ENCODE data around the gene SLC13A3.

The SLC13A3 gene

GRCh38 chr20:46652699-46653098 lies 1.4 kb upstream of the SLC13A3 start:
- Histone ChIP-seq H3K27me3 (replicated peaks) (peaks cover 23% of the 10 kb centered on the region), H3K36me3 (replicated peaks) (no peaks in the 10 kb centered on the region), H3K27ac (no peak overlapping the region), H3K4me3 (ENCODE audit: low read depth, low read length) (no peak overlapping the region)
- in situ Hi-C loops (cut with HindIII; ENCODE audit: low pct_ligation_motif_present, low sequenced_read_pairs): no loop called here
- TF ChIP-seq, protein P1, sequence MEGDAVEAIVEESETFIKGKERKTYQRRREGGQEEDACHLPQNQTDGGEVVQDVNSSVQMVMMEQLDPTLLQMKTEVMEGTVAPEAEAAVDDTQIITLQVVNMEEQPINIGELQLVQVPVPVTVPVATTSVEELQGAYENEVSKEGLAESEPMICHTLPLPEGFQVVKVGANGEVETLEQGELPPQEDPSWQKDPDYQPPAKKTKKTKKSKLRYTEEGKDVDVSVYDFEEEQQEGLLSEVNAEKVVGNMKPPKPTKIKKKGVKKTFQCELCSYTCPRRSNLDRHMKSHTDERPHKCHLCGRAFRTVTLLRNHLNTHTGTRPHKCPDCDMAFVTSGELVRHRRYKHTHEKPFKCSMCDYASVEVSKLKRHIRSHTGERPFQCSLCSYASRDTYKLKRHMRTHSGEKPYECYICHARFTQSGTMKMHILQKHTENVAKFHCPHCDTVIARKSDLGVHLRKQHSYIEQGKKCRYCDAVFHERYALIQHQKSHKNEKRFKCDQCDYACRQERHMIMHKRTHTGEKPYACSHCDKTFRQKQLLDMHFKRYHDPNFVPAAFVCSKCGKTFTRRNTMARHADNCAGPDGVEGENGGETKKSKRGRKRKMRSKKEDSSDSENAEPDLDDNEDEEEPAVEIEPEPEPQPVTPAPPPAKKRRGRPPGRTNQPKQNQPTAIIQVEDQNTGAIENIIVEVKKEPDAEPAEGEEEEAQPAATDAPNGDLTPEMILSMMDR (IDR thresholded peaks at IDR 0.05; ENCODE audit: low read depth, low read length, missing control alignments): no peak
- no peak for DNase-seq

- Histone ChIP-seq H3K27ac (no peak overlapping the region), H3K27me3 (replicated peaks) (peaks cover 23% of the 10 kb centered on the region), H3K4me3 (ENCODE audit: low read depth, low read length) (no peak overlapping the region), H3K36me3 (replicated peaks) (no peaks in the 10 kb centered on the region)
- in situ Hi-C loops (cut with HindIII; ENCODE audit: low pct_ligation_motif_present, low sequenced_read_pairs): no loop called here
- DNase-seq: no peak
- TF ChIP-seq, protein P1 (IDR thresholded peaks at IDR 0.05; ENCODE audit: low read depth, low read length, missing control alignments): no peak
Observed at GRCh38 chr20:46650575-46651090, 626 bp downstream of the SLC13A3 start.

GRCh38 chr20:46649965-46650542 lies 1.2 kb downstream of the SLC13A3 start:
- DNase-seq: no peak
- Histone ChIP-seq H3K36me3 (replicated peaks) (no peaks in the 10 kb centered on the region), H3K4me3 (ENCODE audit: low read depth, low read length) (no peak overlapping the region), H3K27ac (no peak overlapping the region), H3K27me3 (replicated peaks) (peaks cover 23% of the 10 kb centered on the region)
- TF ChIP-seq, protein P1 (IDR thresholded peaks at IDR 0.05; ENCODE audit: low read depth, low read length, missing control alignments): no peak
- in situ Hi-C loops (cut with HindIII; ENCODE audit: low pct_ligation_motif_present, low sequenced_read_pairs): no loop called here

DNA sequence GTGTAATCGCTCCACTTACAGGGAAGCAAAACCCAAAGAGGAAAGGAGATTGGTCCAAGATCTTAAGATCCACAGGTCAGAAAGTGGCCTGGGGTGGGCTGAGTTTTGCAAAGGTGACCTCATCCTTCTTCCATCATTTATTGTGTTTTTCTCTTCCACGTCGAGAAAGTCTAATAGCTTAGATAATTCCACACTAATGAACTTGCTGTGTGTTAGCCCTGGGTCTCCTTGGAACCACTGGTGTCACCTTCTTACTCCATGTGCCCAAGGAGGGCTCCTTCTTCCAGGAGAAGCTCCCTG lies 1.7 kb downstream of the SLC13A3 start:
- no peak for DNase-seq
- TF ChIP-seq, protein P1 (IDR thresholded peaks at IDR 0.05; ENCODE audit: low read depth, low read length, missing control alignments): no peak
- Histone ChIP-seq H3K27ac (no peak overlapping the region), H3K4me3 (ENCODE audit: low read depth, low read length) (no peak overlapping the region), H3K36me3 (replicated peaks) (no peaks in the 10 kb centered on the region), H3K27me3 (replicated peaks) (peaks cover 23% of the 10 kb centered on the region)
- in situ Hi-C loops (cut with HindIII; ENCODE audit: low pct_ligation_motif_present, low sequenced_read_pairs): no loop called here

DNA sequence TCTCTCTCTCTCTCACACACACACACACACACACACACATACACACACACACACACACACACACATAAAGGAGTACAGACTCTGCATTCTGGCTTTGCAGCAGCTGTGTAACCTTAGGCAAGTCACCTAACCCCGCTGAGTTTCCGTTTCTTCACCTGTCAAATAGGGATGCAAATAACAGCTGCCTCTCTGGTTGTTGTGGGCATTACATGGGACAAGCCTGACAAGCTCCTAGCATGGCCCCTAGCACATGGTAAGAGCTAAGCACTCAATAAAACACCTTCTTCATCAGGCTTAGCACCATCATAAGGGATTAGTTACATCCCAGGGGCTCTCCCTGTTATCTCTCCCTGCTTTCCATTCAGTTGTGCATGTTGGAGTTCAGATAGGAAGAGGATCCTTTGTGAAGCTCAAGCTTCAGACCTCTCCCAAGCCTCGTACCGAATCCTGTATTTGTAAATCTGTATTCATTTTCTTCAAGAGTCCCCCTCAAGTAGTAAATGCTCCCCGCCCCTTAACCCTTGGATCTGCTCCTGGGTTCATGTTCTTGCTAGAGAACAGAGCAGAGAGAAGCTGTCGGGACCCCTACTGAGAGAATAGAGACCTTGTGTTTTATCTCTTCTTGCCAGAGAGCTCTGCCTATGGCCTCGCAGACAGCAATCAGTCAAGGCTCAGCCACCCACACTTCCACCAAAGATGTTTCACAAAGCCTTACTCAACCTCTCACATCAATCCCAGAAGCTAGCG lies 2.2 kb downstream of the SLC13A3 start:
- H3K27me3 ChIP-seq (replicated peaks): peaks cover 23% of the 10 kb centered on the region
- TF ChIP-seq, protein P1 (IDR thresholded peaks at IDR 0.05; ENCODE audit: low read depth, low read length, missing control alignments): no peak

More for the DNA sequence above, 2.2 kb downstream of the SLC13A3 start:
- in situ Hi-C loops (cut with HindIII; ENCODE audit: low pct_ligation_motif_present, low sequenced_read_pairs): no loop called here
- Histone ChIP-seq H3K27ac (no peak overlapping the region), H3K36me3 (replicated peaks) (no peaks in the 10 kb centered on the region), H3K4me3 (ENCODE audit: low read depth, low read length) (no peak overlapping the region)
- no peak for DNase-seq
